Left lung (tissue), 10 donors: ENCODE results near the gene NAPB. TPM values are rescaled to one million over a fixed set of nuclear protein-coding genes. Genes with fewer than 3 reads are reported as not detected.

Experiments used
- ATAC-seq: fragments of 200-7000 bp; cut with Tn5 transposase; one replicate; pipeline ENCODE4 v1.9.1; 2020; ENCODE audit warnings: moderate library complexity
- DNase-seq, 4 donors: peaks; one replicate each; pipeline ENCODE4 v3.0.0-alpha.2; 2013 to 2020
- H3K27ac ChIP-seq, 2 donors: fragments of 200-600 bp; sonication (generic) in 1 of 2; one replicate each; pipeline versions ENCODE4 v1.5.0 to v1.8.0; 2020 to 2021
- H3K27me3 ChIP-seq, 2 donors: fragments of 200-600 bp; sonication (generic) in 1 of 2; one replicate each; pipeline versions ENCODE4 v1.5.0 to v1.8.0; 2020 to 2021
- H3K36me3 ChIP-seq, 2 donors: fragments of 200-600 bp; sonication (generic) in 1 of 2; one replicate each; pipeline versions ENCODE4 v1.5.0 to v1.8.0; 2020 to 2021
- H3K4me1 ChIP-seq, 2 donors: fragments of 200-600 bp; one replicate each; pipeline ENCODE4 v1.8.0; 2021
- H3K4me3 ChIP-seq, 2 donors: fragments of 200-600 bp; sonication (generic) in 1 of 2; one replicate each; pipeline versions ENCODE4 v1.5.0 to v1.8.0; 2020 to 2021; ENCODE audit warnings: mild to moderate bottlenecking in 1 of 2
- H3K9me3 ChIP-seq, 2 donors: fragments of 200-600 bp; sonication (generic) in 1 of 2; one replicate each; pipeline versions ENCODE4 v1.5.0 to v1.8.0; 2020 to 2021
- CTCF ChIP-seq, 2 donors: fragments of 200-600 bp; sonication (generic) in 1 of 2; IDR thresholded peaks; one replicate each; pipeline versions ENCODE4 v1.5.0 to v1.8.0; 2021; ENCODE audit warnings: antibody characterized with exemption in 2 of 2
- intact Hi-C, 2 donors: fragments of 100-400 bp; cut with DNase I; formaldehyde crosslinking; loops; one replicate each; pipeline versions ENCODE4 v1.11.2 to v1.14.2; 2022
- polyA plus RNA-seq, 6 donors: library from polyadenylated mRNA; unstranded; fragments of 120-200 nt; gene quantifications; one replicate each; pipeline ENCODE4 v1.2.1, GENCODE V29; 2013; ENCODE audit not compliant: insufficient read length in 6 of 6
- total RNA-seq, 2 donors: library from RNA; stranded (reverse); fragmentation: NEBNext Ultra II Directional; extraction: Animal tissue kit (Norgen Biotek cat#: 25700); gene quantifications; one replicate each; pipeline ENCODE4 v1.2.1, GENCODE V29; 2021
- donor health status: DM: no; HTN: yes; CAD: no.
- donor health status: DM: no; HTN: no; CAD: no.

The NAPB gene
- total and polyA plus RNA-seq, 8 donors, result 8.7 to 27.1 (median 23.1) TPM

GRCh38 chr20:23365390-23366165 is 55.7 kb downstream of the NAPB start:
- intact Hi-C loops, result loop anchor here in 1 of 2 donors (10.0 kb wide), 1 partner anchor 49 kb away; no protein-coding TSS in a partner anchor
- Histone ChIP-seq H3K4me3 (no peak overlapping the region), H3K4me1 (peaks cover 28 to 73% of the 10 kb centered on the region in 2 donors), H3K9me3 (no peaks in the 10 kb centered on the region), H3K36me3 (peaks cover 0 to 44% of the 10 kb centered on the region in 2 donors), H3K27me3 (no peaks in the 10 kb centered on the region), H3K27ac (peak overlapping the region in 1 of 2 donors; percentile 24)
- DNase-seq (peak in 1 of 4 donors; percentile 78), ATAC-seq (no peak)
- no peak for TF ChIP-seq CTCF (IDR thresholded peaks at IDR 0.05)

GRCh38 chr20:23363257-23363649 is 58.0 kb downstream of the NAPB start:
- Histone ChIP-seq H3K9me3 (no peaks in the 10 kb centered on the region), H3K27ac (peak overlapping the region; percentile 100), H3K27me3 (no peaks in the 10 kb centered on the region), H3K4me1 (peaks cover 27 to 74% of the 10 kb centered on the region in 2 donors), H3K4me3 (peak overlapping the region in 1 of 2 donors; percentile 87), H3K36me3 (peaks cover 0 to 27% of the 10 kb centered on the region in 2 donors)
- intact Hi-C loops, result loop anchor here in 1 of 2 donors (10.0 kb wide), 1 partner anchor 52 kb away; no protein-coding TSS in a partner anchor
- ATAC-seq (no peak), DNase-seq (no peak)
- TF ChIP-seq CTCF (IDR thresholded peaks at IDR 0.05), result no peak

GRCh38 chr20:23362392-23363256 is 58.7 kb downstream of the NAPB start:
- peak overlapping the region; percentile 87 to 90 for H3K4me3 ChIP-seq
- H3K27me3 ChIP-seq, result no peaks in the 10 kb centered on the region
- ATAC-seq (peak; percentile 2), DNase-seq (peak in 3 of 4 donors; percentile 31 to 66 (median 48))
- H3K4me1 ChIP-seq, result peaks cover 23 to 68% of the 10 kb centered on the region in 2 donors
- intact Hi-C loops, result loop anchor here in 1 of 2 donors (10.0 kb wide), 1 partner anchor 52 kb away; no protein-coding TSS in a partner anchor
- H3K27ac ChIP-seq, result peak overlapping the region; percentile 100
- H3K9me3 ChIP-seq, result no peaks in the 10 kb centered on the region
- TF ChIP-seq CTCF (IDR thresholded peaks at IDR 0.05), result no peak
- H3K36me3 ChIP-seq, result peaks cover 0 to 27% of the 10 kb centered on the region in 2 donors

GRCh38 chr20:23361476-23362391 is 59.6 kb downstream of the NAPB start, which contains the start of gene GZF1:
Gene GZF1, plus strand, starts transcription at chr20:23362182. Its CDS starts 2,202 bp downstream, at chr20:23364384.
- Histone ChIP-seq H3K4me1 (peaks cover 31 to 68% of the 10 kb centered on the region in 2 donors), H3K27me3 (no peaks in the 10 kb centered on the region), H3K27ac (peak within 1 kb of the TSS; percentile 100), H3K36me3 (peaks cover 0 to 18% of the 10 kb centered on the region in 2 donors), H3K9me3 (no peaks in the 10 kb centered on the region), H3K4me3 (peak within 1 kb of the TSS; percentile 87 to 90)
- DNase-seq, result peak; percentile 98 to 100 (median 98)
- intact Hi-C loops, result loop anchor here in 1 of 2 donors (10.0 kb wide), 1 partner anchor 53 kb away; no protein-coding TSS in a partner anchor
- ATAC-seq, result peak; percentile 88
- peak in 1 of 2 donors; percentile 62 for TF ChIP-seq CTCF (IDR thresholded peaks at IDR 0.05)
